Left lobe of liver (tissue), 2 donors: ENCODE measurements around the gene CD69. TPM values are rescaled to one million over a fixed set of nuclear protein-coding genes. Genes with fewer than 3 reads are reported as not detected.
"Not testable (repeated sequence)": the region's sequence is repeated elsewhere in the genome, so short reads cannot be mapped to it uniquely, and the experiment has no call there.

Source experiments
- ATAC-seq: fragments of 200-7000 bp; cut with Tn5 transposase; one replicate; pipeline ENCODE4 v1.9.1; 2020; ENCODE audit warnings: mild to moderate bottlenecking, moderate library complexity
- DNase-seq: peaks from one replicate; pipeline ENCODE4 v3.0.0-alpha.2; 2020; ENCODE audit warnings: low spot score
- total RNA-seq: library from RNA; stranded (reverse); gene quantifications from one replicate; pipeline ENCODE4 v1.2.1, GENCODE V29; 2021
- donor health status: DM: no; HTN: no; CAD: no; lungs with moderate emphysema.
- donor health status: DM: no; HTN: yes; CAD: no.

The CD69 gene
- total RNA-seq, 1 donor from 2014 or later: 0.53 TPM

DNA sequence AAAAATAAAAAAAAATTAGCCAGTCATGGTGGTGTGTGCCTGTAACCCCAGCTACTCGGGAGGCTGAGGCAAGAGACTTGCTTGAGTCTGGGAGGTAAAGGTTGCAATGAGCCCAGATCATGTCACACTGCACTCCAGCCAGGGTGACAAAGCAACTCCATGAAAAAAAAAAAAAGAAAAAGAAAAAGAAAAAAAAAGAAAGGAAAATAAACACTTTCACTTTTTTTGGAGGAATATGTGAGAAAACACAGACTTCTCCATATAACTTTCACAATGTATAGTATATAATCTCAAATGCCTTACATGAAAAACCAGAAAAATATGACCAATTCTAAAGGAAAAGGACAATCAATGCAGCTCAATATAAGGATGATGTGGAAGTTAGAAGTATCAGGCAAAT, 36.7 kb downstream of the CD69 start:
- DNase-seq: no peak
- ATAC-seq: no peak

DNA sequence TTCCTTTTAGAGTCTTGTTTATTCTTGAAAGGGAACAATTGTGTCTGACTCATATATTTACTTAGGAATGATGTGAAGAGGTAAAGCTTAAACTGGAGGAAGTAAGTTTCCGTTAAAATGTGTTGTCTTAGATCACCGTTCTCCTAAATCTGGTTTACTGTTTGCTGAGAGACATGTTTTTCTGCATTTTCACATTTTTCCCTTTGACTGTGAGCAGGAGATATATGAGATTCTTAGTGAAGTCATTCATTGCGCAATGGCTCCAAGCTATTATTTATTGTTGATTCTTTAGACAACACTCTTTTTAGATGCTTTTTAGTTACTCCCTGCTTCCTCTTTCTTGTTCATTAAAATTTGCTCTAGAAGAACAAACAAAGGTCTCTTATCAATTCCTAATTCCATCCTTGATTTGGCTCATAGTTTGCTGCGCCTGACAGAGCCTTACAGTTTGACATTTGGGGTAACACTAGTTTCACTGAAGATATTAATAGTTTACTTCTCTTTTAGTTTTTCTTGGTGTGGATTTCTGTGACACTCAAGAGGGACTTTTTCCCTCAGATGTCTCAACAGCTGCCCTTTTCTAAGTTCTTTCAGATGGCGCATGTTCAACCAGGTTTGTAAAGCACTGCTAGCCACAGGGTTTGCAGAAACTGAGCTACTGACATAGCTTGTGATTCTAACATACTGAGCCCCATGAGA, 39.2 kb downstream of the CD69 start:
- DNase-seq (no peak), ATAC-seq (no peak)

DNA sequence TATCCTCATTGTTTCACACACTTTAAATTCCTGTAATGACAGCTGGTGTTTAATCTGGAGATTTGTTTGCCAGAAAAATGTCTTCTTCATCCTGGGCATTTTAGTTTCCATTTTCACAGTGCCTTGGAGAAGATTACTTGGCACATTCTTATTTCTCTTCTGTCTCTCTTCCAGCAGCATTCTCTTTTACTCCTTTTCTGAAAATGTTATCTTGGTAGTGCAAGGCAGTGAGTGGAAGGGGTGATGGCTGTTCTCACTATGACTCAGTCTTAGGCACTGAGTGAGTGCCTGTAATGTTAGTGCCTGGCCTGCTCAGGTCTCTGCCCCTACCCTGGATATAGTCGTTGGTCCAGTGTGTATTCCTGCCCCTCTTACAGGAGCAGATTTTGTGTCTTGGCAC, 40.9 kb downstream of the CD69 start:
- ATAC-seq: no peak

DNA sequence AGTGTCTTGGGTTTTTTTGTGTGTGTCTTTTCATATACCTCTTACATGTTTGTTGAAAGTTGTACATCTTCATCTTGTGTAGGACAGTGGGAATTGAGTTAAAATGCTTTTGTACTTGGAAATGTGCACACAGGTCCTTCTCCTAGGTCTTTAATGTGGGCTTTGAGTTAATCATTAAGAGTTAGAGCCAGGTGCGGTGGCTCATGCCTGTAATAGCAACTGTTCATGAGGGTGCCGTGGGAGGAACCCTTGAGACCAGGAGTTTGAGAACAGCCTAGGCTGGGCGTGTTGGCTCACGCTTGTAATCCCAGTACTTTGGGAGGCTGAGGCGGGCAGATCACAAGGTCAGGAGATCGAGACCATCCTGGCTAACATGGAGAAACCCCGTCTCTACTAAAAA, 41.7 kb downstream of the CD69 start:
- DNase-seq (no peak), ATAC-seq (no peak)

More for the DNA sequence above, 40.9 kb downstream of the CD69 start:
- no peak for DNase-seq

DNA sequence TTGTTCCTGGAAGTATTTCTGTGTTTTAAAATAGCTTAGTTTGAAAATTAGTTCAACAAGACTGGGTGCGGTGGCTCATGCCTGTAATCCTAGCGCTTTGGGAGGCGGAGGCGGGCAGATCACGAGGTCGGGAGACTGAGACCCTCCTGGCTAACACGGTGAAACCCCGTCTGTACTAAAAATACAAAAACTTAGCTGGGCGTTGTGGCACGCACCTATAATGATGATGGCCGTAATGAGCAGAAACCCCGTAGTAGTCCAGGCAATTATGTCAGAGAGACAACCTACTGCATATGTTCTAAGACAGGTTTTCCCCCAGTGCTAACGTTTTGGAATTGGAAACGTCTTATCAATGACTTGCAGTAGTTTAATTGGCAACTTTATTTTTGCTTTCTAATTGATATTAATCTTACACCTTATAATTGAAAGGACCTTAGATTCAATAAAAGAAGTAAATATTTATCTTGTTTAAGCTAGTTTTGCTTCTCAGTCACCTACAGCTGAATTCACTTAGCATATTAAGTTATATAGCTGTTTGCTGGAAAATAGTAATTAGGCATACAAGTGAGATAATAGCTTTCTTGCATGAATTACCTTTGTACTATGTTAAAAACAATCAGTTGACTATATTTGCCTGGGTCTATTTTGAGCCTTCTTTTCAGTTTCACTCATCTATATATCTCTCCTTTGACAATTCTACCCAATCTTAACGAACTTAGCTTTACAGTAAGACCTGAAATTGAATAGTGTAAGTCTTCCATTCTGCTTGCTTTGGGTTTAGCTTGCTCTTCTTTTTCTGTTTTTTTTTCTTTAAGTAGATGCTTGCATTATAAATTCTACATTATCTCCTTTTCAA, 43.4 kb downstream of the CD69 start:
- DNase-seq (no peak), ATAC-seq (no peak)

DNA sequence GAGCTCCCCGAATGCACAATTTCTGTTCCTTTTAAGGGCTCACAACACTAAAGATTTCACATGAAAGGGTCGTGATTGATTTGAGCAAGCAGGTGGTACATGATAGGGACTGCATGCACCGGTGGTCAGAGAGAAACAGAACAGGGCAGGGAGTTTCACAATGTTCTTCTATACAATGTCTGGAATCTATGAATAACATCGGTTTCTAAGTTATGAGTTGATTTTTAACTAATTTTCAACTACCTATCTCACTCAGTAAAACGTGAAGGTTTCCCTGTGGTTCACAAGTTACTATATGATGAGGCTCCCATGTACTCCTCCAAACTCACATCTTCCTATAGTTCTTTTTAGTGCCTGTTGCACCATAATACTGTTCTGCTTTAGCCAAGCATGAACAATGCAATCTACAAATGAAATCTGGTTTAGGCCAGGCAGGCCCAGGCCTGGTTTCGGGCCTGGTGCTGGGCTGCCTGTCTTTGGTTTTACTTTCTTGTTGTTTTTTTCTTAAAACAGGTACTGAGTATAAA, 47.6 kb downstream of the CD69 start:
- not testable (repeated sequence) for DNase-seq, ATAC-seq

DNA sequence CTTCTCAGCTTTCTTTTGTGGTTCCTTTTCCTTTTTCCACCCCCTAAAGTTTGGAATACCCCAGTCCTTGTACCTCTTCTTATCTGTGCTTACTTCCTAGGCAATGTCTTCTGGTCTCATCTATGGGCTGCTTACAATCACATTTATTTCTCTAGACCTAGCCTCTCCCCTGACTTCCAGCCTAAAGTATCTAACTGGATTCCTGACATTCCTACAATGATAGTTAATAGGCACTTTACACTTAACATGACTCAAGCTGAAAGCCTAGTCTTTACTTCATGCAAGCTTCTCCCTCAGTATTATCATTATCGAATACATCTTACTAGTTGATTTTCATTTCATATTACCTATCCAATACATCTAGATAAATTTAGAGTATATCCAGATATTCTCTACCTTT, 49.0 kb downstream of the CD69 start:
- no peak for DNase-seq
- no peak for ATAC-seq

DNA sequence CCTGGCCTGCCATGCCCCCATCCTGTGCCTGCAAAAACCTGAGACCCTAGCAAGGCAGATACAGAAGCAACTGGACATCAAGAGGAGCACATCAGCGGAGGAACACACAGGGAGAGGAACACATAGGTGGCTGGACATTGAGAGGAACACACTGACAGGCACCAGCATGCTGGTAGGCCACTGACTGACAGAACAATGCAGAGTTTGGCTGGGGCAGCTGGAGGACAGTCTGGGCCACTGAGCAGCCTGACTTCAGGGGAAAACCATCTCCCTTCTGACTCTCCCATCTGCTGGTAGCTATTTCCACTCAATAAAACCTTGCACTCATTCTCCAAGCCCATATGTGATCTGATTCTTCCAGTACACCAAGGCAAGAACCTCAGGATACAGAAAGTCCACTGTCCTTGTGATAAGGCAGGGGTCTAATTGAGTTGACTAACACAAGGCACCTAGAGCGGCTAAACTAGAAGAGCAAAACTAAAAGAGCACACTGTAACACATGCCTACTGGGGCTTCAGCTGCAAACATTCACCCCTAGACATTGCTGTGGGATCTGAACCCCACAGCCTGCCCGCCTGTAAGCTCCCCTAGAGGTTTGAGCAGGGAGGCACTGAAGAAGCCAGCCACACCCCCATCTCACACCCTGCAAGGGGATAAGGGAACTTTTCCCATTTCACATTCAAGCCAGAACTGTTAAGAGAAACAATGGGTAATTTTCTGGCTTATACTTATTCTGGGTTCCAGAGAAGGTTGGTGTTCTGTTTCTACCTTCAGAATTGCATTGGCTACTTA, 49.9 kb downstream of the CD69 start:
- DNase-seq: no peak
- no peak for ATAC-seq

DNA sequence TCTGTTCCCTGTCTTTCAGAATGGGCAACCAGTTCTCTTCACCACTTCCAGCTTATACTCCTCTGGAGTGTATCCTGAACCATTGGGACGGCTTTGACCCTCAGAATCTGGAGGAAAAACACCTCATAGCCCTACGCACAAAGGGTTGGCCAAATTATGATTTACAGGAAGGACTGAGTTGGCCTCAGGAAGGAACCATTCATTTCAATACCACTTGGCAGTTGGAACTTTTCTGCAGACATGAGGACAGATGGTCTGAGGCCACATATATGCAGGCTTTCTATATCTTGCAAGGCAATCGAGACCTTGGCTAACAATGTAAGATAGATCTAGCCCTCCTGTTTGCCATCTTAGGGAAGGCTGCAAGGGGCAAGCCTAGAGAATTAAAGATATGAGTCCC, 51.8 kb downstream of the CD69 start:
- ATAC-seq: no peak
- no peak for DNase-seq

DNA sequence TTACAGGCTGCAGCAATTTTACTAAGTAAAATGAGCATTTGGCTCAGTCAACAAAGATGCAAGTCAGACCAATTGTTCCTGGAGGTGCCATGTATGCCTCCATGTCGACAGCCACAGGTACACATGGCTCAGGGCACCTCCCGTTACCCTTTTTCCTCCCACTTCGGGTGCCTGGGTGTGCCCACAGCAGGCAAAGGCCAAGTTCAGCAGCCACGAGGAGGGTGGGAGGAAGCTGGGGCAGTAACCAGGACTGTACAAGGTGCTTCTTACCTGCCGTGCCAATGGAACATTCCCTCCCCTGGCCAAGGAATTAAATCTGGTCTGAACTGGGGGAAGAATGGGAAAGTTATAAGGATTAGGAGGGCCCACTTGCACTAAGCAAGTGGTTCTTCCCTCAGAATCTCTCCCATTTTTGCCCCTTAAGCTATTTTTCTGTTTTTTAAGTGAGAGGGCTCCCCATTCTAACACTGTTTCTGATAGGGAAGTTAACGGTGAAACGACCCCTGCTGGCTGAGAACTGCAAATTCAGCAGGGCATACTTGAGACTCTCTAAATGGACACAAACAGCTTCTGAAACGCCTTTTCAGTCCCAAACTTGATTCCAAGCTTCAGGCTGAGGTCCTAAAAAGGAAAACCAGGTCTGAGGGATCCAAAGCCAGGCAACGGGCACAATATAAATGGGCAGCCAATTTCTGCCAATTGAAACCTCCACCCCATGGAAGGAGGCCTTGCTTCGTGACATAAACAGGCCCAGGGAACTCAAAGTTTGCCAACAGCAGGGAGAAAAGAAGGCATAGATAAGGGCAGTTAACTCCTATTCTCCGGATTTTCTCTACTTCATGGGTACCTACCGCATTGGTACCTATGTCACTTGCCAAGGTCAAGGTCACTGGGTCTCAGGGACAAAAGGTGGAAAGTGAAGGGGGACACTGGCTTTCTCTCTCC, 52.6 kb downstream of the CD69 start:
- ATAC-seq: peak; percentile 87
- no peak for DNase-seq

DNA sequence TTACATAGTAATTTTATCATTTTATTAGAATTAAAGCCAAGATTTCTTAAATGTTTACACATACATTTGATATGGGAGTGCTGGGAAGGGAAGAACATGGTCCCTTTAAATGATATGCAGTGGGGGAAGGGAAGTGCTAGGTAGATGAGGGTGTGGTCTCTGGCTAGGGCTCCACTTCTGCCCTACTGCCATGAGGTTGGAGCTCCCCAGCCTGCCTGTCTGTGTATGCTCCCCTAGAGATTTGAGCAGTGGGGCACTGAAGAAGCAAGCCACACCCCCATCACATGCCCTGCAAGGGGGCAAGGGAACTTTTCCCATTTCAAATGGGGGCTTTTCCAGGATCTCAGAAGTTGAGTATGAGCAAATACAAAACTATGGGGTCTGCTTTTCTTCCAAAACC, 53.3 kb downstream of the CD69 start:
- DNase-seq (no peak), ATAC-seq (no peak)

DNA sequence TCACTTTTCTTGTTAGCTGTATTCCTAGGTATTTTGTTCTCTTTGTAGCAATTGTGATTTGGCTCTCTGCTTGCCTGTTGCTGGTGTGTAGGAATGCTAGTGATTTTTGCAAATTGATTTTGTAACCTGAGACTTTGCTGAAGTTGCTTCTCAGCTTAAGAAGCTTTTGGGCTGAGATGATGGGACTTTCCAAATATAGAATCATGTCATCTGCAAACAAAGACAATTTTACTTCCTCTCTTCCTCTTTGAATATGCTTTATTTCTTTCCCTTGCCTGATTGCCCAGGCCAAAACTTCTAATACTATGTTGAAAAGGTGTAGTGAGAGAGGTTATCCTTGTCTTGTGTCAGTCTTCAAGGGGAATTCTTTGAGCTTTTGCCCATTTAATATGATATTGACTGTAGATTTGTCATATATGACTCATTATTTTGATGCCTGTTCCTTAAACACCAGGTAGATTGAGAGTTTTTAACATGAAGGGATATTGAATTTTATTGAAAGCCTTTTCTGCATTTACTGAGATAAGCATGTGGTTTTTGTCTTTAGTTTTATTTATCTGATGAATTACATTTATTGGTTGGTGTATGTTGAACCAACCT, 54.5 kb downstream of the CD69 start:
- DNase-seq (no peak), ATAC-seq (no peak)

DNA sequence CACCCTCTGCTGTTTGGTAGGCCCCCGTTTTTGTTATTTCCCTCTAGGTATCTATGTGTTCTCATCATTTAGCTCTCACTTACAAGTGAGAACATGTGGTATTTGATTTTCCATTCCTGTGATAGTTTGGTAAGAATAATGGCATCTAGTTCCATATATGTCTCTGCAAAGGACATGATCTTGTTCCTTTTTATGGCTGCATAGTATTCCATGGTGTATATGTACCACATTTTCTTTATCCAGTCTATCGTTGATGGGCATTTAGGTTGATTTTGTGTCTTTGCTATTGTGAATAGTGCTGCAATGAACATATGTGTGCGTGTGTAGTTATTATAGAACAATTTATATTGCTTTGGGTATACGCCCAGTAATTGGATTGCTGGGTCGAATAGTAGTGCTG, 56.1 kb downstream of the CD69 start:
- not testable (repeated sequence) for DNase-seq, ATAC-seq

Other genes with a start within 250 kb of the CD69 start
- gene KLRB1, start 153.0 kb downstream of the CD69 start, total RNA-seq: 0.15 TPM
- gene CLEC2D, start 91.2 kb downstream of the CD69 start, total RNA-seq: 1.6 TPM
- gene CLECL1, start 27.8 kb downstream of the CD69 start, total RNA-seq: 0.38 TPM
- gene KLRF1, start 66.6 kb upstream of the CD69 start, total RNA-seq: not detected
- 1.4 TPM for gene CLEC2B, start 108.5 kb upstream of the CD69 start, total RNA-seq
- gene KLRF2, start 120.6 kb upstream of the CD69 start, total RNA-seq: not detected
- gene CLEC2A, start 171.5 kb upstream of the CD69 start, total RNA-seq: not detected
- gene CLEC12A, start 210.5 kb upstream of the CD69 start, total RNA-seq: 0.38 TPM
- 10.7 TPM for gene CLEC1B, start 238.2 kb upstream of the CD69 start, total RNA-seq
- gene CLEC12B, start 249.7 kb upstream of the CD69 start, total RNA-seq: not detected